NCI-H1436 treated with DMSO at 0.1 percent for 48 hours (cell line): ENCODE results near the gene PIGV.
"Not testable (repeated sequence)": the region's sequence is repeated elsewhere in the genome, so short reads cannot be mapped to it uniquely, and the experiment has no call there.

ENCODE experiments used
- DNase-seq: peaks from one replicate; lab custom pipeline; 2025; lab: John Stamatoyannopoulos, UW

The PIGV gene

DNA sequence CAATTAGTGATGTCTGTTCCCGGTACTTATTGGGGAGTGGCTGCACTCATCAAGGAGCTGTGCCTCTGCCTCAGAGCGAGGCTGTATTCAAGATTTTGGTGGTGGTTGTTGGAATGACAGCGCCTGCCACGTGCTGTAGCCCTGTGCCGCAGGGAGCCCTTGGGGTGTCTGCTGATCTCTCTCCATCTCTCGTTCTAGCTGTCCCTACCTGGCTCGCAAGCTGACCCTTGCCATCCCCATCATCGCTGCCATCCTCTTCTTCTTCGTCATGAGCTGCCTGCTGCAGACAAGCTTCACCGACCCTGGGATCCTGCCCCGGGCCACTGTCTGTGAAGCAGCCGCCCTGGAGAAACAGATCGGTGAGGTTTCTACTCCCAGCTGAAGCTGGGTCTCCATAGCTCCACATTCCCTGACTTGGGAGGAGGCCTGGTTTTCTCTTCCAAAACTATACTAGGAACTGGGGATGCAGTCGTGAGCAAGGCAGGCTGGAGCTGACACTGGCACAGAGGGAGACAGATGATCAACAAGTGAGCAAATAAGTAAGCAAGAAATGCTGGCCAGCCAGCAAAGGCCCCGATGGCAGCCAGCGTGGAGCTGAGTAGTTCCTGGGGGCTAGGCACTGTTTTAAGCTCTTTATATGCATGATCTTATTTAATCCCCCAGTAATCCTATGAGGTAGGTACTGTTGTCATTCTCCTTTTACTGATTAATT is 44.7 kb downstream of the PIGV start:
- DNase-seq, result no peak

GRCh38 chr1:26833432-26834405 is 46.0 kb downstream of the PIGV start:
- no peak for DNase-seq

DNA sequence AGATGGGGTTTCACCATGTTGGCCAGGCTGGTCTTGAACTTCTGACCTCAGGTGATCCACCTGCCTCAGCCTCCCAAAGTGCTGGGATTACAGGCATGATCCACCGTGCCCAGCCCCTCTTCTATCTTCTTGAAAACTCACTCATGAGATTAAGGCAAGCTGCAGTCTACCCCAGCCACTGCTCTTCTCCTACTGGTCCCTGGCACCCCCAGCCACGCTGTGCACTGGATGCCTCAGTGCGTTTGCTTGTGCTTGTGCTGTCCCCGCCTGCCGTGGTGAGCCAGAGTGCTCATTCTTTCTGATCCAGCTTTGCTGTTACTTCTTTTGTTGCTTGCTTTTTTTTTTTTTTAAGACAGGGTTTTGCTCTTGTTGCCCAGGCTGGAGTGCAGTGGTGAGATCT is 49.9 kb downstream of the PIGV start:
- DNase-seq, result not testable (repeated sequence)

- DNase-seq, result no peak
Observed at GRCh38 chr1:26838474-26839338, 51.0 kb downstream of the PIGV start.

DNA sequence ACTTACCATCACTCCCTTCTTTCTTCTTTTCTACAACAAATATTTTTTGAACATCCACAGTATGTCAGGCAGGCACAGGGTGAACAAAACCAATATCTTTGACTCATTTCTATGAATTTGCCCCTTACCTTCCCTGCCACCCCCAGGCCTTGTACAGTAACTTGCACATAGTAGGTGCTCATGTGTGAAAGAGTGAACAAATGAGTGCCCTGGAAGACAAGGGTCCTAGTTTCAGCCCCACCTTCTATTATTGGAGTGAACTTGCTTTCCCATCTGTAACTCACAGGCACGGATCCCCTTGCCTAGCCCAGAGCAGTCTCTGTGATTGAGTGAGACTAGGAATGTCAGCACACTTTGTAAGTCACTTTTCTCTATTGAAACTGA is 51.6 kb downstream of the PIGV start:
- DNase-seq, result no peak

- no peak for DNase-seq
Observed at GRCh38 chr1:26839779-26840178, 52.0 kb downstream of the PIGV start.

DNA sequence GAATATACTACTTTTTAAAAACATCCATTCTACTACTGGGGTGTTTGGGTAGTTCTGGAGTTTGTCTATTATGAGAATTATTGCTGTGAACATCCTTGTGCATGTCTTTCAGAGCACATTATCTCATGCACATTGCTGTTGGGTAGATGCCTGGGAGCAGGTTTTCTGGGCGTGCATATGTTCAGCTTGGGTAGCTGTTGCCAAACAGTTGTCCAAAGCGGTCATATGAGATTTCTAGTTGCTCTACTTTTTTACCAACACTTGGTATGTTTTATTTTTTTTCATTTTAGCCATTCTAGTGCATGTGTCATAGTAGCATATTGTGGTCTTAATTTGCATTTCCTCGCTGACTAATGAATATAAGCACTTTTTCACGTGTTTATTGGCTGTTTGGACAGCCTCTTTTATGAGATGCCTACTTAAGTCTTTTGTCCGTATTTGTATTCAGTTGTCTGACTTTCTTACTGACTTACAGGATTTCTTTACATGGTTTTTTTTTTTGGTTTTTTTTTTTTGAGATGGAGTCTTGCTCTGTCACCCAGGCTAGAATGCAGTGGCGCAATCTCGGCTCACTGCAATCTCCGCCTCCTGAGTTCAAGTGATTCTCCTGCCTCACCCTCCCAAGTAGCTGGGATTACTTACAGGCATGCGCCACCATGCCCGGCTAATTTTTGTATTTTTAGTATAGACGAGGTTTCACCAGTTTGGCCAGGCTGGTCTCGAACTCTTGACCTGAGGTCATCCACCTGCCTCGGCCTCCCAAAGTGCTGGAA is 56.9 kb downstream of the PIGV start:
- no peak for DNase-seq

- not testable (repeated sequence) for DNase-seq
Observed at GRCh38 chr1:26847826-26848225, 60.1 kb downstream of the PIGV start.
